T-helper 22 cell (primary cell): ENCODE results near the gene AZIN2.

Source experiments
- DNase-seq: peaks from one replicate; pipeline ENCODE4 v3.0.0-alpha.2; 2020; ENCODE audit warnings: low read depth

Gene AZIN2

DNA sequence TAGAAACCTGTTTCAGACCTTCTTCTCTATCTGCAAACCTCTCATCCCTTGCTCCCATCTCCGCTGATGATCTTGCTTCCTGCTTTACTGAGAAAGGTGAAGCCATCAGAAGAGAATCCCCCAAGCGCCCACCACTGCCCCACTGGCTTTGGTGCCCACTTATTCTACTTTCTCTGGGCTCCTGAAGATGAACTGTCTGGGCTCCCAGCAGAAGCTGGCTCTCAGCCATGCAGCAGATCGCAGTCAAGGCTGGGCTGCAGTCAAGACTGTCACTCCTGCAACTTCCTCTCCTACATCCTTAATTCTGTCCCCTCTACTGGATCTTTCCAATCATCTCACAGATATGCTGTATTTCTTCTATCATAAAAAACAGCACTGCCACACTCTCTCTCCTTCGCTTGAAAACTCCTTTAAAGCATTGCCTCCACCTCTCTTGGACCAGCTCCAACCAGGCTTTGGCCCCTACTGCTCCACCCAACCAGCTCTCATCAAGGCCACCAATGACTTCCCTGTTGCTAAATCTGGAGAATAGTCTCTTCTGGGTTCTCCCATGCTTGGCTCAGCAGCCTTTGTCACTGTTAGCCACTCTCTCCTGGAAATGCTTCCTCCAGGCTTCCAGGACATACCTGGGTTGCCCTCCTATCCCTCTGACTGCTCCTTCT lies 75.1 kb downstream of the AZIN2 start:
- DNase-seq, result no peak

DNA sequence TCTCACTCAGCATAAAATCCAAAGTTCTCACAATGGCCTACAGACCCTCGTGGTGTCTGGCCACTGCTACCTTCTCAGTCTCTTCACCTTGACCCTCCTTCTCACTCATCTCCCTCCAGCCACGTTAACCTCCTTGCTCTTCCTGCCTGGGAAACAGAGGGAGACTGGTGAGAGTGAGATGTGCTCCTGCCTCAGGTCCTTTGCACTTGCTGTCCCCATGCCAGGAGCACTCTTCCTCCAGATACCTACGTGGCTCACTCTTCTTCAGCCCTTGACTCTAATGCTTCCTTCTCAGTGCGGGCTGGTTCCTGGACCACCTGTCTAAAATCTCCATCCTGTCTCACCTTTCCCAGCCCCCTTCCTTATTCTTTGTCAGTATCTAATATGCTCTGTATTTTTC lies 76.2 kb downstream of the AZIN2 start:
- DNase-seq, result no peak

DNA sequence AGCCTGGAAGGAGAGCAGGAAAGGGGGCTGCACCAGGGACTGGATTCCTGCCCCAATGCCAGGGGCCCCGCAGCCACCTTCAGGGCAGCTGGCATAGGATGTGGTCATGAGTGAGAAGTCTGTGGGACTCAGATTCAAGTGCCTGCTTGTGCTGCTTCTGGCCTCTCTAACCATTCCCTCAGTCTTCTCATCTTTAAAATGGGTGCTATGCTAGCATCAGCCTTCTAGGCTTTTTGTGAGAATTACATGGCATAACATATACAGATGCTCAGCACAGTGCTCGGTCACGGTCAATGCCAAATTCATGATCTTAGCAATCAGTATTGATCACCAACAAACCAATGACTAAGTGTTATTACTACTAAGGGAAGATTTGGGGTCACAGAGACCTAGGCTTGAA lies 77.4 kb downstream of the AZIN2 start:
- no peak for DNase-seq

DNA sequence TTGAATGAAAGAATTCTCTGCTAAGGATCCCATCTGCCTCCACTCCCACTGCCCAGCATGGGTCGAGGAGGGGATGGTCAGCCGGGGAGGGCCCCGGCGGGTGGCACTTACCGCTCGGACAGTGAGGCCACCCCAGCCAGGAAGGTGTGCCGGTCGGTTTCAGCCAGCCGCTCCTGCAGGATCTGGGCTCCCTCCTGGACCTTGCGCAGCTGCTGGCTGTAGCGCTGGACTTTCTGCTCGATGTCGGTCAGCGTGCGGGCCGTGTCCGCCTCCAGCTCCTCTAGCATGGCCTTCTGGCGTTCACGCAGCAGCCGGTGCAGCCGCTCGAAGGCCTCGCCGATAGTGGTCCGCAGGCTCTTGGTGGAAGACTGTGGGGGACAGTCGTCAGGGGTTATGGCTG lies 78.6 kb downstream of the AZIN2 start:
- no peak for DNase-seq

GRCh38 chr1:33161061-33161681 lies 80.2 kb downstream of the AZIN2 start:
- DNase-seq, result no peak

GRCh38 chr1:33162141-33162540 lies 81.2 kb downstream of the AZIN2 start:
- DNase-seq, result no peak

GRCh38 chr1:33163621-33164519 lies 82.9 kb downstream of the AZIN2 start:
- no peak for DNase-seq

DNA sequence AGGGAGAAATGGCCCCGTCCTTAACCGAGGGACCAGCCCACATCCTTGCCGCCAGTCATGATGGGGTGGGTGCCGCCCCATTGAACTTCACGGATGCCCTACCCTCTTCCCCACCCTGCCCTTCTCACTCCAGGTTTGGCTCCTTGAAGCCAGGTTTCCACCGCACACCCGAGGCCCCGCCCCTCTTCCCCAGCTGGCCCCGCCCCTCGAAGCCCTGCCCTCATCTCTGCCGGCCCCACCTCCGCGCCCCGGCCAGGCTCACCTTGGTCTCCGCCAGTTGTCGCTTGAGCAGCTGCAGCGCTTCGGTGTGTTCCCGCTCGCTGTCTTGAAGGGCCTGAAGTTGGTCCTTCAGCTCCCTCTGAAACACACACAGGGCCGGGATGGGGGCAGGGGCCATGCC lies 84.3 kb downstream of the AZIN2 start:
- DNase-seq, result no peak

- no peak for DNase-seq
Measured at GRCh38 chr1:33165809-33166208, 84.9 kb downstream of the AZIN2 start.

DNA sequence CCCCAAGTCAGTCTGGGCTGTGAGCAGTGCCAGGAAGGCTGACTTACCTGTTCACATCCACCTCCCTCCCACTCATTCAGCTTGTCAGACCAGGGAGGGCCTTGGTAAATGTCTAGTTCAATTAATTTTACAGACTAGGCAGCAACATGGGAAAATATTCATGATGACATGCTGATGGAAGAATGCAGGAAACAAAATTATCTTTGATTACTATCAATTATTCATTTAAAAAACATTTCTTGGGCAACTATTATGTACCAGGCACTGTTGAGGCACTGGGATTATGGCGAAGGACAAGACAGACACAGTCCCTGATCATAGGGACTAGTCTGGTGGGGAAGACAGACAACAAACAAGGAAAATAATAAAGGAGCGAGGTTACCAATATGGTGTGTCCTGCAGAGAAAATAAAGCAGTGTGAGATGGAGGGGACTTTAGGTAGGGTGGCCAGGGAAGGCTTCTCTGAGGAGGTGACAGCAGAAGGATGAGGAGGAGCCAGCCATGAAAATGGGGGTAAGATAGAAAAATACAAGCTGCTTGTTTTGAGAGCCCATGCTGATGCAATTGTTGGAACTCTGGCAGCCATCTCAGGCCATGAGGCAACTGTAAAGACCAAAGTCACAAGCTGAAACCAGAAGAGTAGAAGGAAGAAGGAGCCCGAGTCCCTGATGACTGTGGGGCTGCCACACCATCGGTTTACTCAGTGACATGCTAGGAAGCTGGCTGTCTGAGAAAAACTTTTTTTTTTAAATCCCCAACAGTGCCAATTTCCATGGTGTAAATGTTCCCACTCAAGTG lies 86.9 kb downstream of the AZIN2 start:
- no peak for DNase-seq

- no peak for DNase-seq
Measured at GRCh38 chr1:33168556-33169289, 87.8 kb downstream of the AZIN2 start.

DNA sequence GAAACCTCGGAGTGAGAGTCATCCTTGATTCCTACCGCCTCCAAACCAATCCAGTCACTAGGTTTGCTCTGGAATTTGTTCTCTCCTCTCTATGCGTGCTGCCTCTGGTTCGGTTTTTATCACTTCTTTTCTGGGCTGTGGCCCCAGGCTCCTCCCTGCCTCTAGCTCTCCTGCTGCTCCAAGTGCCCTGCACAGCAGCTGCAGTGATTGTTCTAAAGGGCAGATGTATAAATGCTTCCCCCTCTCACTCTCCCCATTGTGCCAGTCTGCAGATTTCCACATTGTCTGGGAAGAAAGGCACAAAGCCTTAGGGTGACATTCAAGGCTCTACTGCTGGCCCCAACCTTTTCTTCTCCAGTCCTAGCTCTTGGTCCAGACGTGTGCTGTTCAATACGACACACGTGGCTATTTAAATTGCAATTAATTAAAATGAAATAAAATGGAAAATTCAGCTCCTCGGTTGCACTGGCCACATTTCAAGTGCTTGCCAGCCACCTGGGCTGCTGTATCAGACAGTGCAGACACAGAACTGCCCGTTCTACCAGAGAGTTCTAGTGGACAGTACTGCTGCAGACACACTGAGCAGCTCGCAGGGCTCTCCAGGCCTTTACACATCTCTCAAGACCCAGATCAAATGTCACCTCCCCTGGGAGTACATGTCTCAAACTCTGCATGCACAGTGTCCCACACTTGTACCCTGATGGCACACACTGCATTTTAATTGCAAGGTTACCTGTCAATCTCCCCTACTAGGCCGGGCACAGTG lies 88.5 kb downstream of the AZIN2 start:
- DNase-seq, result no peak
